Peyer's patch (tissue), 4 donors: ENCODE measurements around the gene MRPL1.

Experiments
- CTCF ChIP-seq, 6 experiments: fragments of 450-650 bp in 4 of 6; fragments of 200-600 bp in 2 of 6; sonication (generic) in 1 of 6; IDR thresholded peaks; one replicate each; pipeline ENCODE4 v1.5.1; 2017 to 2019; ENCODE audit warnings: antibody characterized with exemption in 6 of 6, mild to moderate bottlenecking in 3 of 6, moderate library complexity in 1 of 6
- POLR2A ChIP-seq, 2 donors: fragments of 450-650 bp; IDR thresholded peaks; one replicate each; pipeline ENCODE4 v1.5.1; 2017; ENCODE audit warnings: antibody characterized with exemption in 2 of 2, mild to moderate bottlenecking in 2 of 2, moderate library complexity in 2 of 2

DNA sequence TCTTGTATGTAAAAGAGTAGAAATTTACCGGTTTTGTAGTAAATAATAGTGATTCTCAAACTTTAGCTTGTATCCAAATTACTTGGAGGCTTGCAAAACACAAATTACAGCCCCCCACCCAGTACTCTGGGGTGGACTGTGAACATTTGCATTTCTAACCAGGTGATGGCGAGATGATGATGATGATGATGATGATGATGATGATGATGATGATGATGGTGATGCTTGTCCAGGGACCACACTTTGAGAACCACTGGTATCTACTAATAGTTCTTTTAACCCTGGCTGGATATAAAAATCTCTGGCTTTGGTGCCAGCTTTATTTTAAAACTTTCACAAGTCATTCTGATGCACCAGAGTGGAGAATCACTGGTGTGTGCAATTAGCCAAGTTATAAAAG, 96.3 kb downstream of the MRPL1 start:
- TF ChIP-seq CTCF (IDR thresholded peaks at IDR 0.05) (no peak), POLR2A (IDR thresholded peaks at IDR 0.05) (no peak)
